GM12878 (cell line): Measurements from ENCODE around the gene SBK2. TPM values are rescaled to one million over a fixed set of nuclear protein-coding genes. Genes with fewer than 3 reads are reported as not detected.

ENCODE experiments used
- BHLHE40 ChIP-seq, 2 experiments: fragments of 450-650 bp in 1 of 2; IDR thresholded peaks; 2 replicates each; pipeline ENCODE4 v1.6.1; 2011 to 2017; ENCODE audit warnings: low read depth in 2 of 2, borderline replicate concordance in 1 of 2, improper control_type of control experiment in 1 of 2, low read length in 1 of 2, mild to moderate bottlenecking in 1 of 2
- BRCA1 ChIP-seq: IDR thresholded peaks from 2 replicates; pipeline ENCODE4 v1.6.1; 2011; ENCODE audit warnings: low read depth, low read length, improper control_type of control experiment
- CBX3 ChIP-seq: fragments of 200-600 bp; sonication (generic); IDR thresholded peaks from 2 replicates; pipeline ENCODE4 v1.6.1; 2016; ENCODE audit warnings: low read depth, borderline replicate concordance
- DPF2 ChIP-seq: fragments of 450-650 bp; IDR thresholded peaks from 2 replicates; pipeline ENCODE4 v1.6.1; 2017; ENCODE audit warnings: mild to moderate bottlenecking
- EED ChIP-seq: sonication (generic); IDR thresholded peaks from 2 replicates; pipeline ENCODE4 v1.6.1; 2016; ENCODE audit warnings: antibody characterized with exemption, low read depth
- ETV6 ChIP-seq, 2 experiments: fragments of 450-650 bp in 1 of 2; IDR thresholded peaks in 1 of 2; conservative IDR thresholded peaks in 1 of 2; 2 replicates each; pipeline ENCODE4 v1.6.1; 2014; ENCODE audit warnings: antibody characterized with exemption in 1 of 2, borderline replicate concordance in 1 of 2, low read depth in 1 of 2, mild to moderate bottlenecking in 1 of 2, moderate library complexity in 1 of 2
- IKZF2 ChIP-seq, 2 experiments: fragments of 450-650 bp; IDR thresholded peaks; 2 replicates each; pipeline ENCODE4 v1.6.1; 2017; ENCODE audit warnings: mild to moderate bottlenecking in 2 of 2, moderate library complexity in 2 of 2
- LARP7 ChIP-seq: fragments of 450-650 bp; IDR thresholded peaks from 2 replicates; pipeline ENCODE4 v1.6.1; 2017; ENCODE audit warnings: mild to moderate bottlenecking
- NBN ChIP-seq: fragments of 450-650 bp; IDR thresholded peaks from 2 replicates; pipeline ENCODE4 v1.6.1; 2016
- SMC3 ChIP-seq: IDR thresholded peaks from 2 replicates; pipeline ENCODE4 v1.6.1; 2011; ENCODE audit warnings: low read length, improper control_type of control experiment, borderline replicate concordance
- SP1 ChIP-seq: IDR thresholded peaks from one replicate; pipeline ENCODE4 v1.6.1; 2011; ENCODE audit warnings: low read depth, low read length
- TCF3 ChIP-seq: IDR thresholded peaks from 2 replicates; pipeline ENCODE4 v1.6.1; 2012; ENCODE audit warnings: low read depth, mild to moderate bottlenecking, low read length, borderline replicate concordance; ENCODE audit not compliant: insufficient read depth
- ZBTB33 ChIP-seq: fragments of 450-650 bp; IDR thresholded peaks from 2 replicates; pipeline ENCODE4 v1.6.1; 2017; ENCODE audit warnings: mild to moderate bottlenecking
- polyA plus RNA-seq, 11 experiments: library from polyadenylated mRNA; depleted of rRNA in 4 of 11; unstranded in 6 of 11; stranded (reverse) in 5 of 11; fragments of >200 nt; fragmentation: Nextera tagmentation in 4 of 11; fragmentation: Illumina TruSeq in 1 of 11; extraction: Ambion mirVana in 4 of 11; extraction: Trizol in 1 of 11; gene quantifications; 1 replicate in 1 of 11; 2 replicates in 10 of 11; pipeline versions ENCODE4 v1.2.1 to v1.2.3, GENCODE V29; 2011 to 2016; ENCODE audit warnings: inconsistent platforms in 2 of 11, missing spikeins in 2 of 11, low read depth in 1 of 11
- total RNA-seq, 4 experiments: library from RNA; depleted of rRNA in 3 of 4; stranded (reverse); fragments of >200 nt in 3 of 4; fragmentation: Illumina TruSeq in 1 of 4; extraction: Trizol in 1 of 4; gene quantifications; 2 replicates each; pipeline versions ENCODE4 v1.2.1 to v1.2.3, GENCODE V29; 2013 to 2021
- TF ChIP-seq, protein P1 (sequence below): fragments of 150-350 bp; IDR thresholded peaks from 2 replicates; pipeline ENCODE4 v1.6.1; 2016; ENCODE audit warnings: low read depth, low read length
- TF ChIP-seq, protein P2 (sequence below): fragments of 450-650 bp; formaldehyde crosslinking; IDR thresholded peaks from 2 replicates; pipeline ENCODE4 v1.4.0; 2022; ENCODE audit warnings: mild to moderate bottlenecking, moderate library complexity
- TF ChIP-seq, protein P3 (sequence below): fragments of 450-650 bp; IDR thresholded peaks from 2 replicates; pipeline ENCODE4 v1.6.1; 2017; ENCODE audit warnings: mild to moderate bottlenecking, moderate library complexity

The SBK2 gene
- total and polyA plus RNA-seq, 10 of the 15 experiments (the other 5 are each of a cell fraction or from before 2014, with no cell fraction given): not detected

DNA sequence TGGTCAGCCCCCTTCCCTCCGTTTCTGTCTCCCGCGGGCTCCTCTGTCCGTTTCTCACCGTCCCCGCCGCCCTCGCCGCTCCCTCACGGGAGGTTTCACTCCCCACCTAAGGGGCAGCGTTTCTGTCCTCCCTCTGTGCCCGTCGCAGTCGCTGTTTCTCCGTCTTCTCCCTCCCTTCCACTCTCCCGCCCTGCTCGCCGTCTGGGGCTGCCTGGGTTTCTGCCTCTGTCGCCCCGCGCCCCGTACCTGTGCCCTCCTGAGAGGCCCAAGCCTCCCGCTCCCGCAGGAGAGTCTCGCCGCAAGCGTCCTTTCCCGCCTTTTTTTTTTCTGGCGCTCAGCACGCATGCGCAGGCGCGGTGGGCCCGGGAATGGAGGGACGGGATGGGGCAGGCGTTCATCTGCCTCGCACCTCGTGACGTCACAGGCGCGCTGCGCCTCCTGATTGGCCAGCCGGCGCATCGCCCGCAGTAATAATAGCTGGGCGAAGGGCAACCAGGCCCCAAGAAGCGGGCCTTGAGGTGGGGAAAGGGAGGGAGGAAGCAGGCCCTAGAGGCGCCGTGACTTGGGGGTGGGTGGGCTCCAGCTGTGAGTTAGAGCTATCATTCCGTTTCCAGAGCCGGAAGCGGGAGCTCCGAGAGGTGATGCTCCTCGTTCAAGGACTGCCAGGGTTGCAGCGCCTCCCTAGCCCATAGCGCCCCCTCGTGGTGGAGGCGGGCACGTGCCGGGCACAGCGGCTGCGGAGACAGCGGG lies 33.3 kb downstream of the SBK2 start (continued):
- TF ChIP-seq, protein P1, sequence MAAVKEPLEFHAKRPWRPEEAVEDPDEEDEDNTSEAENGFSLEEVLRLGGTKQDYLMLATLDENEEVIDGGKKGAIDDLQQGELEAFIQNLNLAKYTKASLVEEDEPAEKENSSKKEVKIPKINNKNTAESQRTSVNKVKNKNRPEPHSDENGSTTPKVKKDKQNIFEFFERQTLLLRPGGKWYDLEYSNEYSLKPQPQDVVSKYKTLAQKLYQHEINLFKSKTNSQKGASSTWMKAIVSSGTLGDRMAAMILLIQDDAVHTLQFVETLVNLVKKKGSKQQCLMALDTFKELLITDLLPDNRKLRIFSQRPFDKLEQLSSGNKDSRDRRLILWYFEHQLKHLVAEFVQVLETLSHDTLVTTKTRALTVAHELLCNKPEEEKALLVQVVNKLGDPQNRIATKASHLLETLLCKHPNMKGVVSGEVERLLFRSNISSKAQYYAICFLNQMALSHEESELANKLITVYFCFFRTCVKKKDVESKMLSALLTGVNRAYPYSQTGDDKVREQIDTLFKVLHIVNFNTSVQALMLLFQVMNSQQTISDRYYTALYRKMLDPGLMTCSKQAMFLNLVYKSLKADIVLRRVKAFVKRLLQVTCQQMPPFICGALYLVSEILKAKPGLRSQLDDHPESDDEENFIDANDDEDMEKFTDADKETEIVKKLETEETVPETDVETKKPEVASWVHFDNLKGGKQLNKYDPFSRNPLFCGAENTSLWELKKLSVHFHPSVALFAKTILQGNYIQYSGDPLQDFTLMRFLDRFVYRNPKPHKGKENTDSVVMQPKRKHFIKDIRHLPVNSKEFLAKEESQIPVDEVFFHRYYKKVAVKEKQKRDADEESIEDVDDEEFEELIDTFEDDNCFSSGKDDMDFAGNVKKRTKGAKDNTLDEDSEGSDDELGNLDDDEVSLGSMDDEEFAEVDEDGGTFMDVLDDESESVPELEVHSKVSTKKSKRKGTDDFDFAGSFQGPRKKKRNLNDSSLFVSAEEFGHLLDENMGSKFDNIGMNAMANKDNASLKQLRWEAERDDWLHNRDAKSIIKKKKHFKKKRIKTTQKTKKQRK: no peak
- TF ChIP-seq IKZF2 (IDR thresholded peaks at IDR 0.05) (peak; percentile 23 to 31; a peak in 2 of 4 replicates), LARP7 (peak; percentile 50; the same call in 1 of the 2 replicates), BHLHE40 (IDR thresholded peaks at IDR 0.05; ENCODE audit: borderline replicate concordance in 1 of 2, low read depth in 2 of 2, low read length in 1 of 2) (peak; percentile 90 to 98), CBX3 (no peak), ETV6 (conservative IDR thresholded peaks at IDR 0.05 in 1 of 2, IDR thresholded peaks at IDR 0.05 in 1 of 2; ENCODE audit: borderline replicate concordance in 1 of 2, low read depth in 1 of 2) (no peak), NBN (peak; percentile 100), DPF2 (0 out of 2 replicates have a peak, but pooled peaks have one; percentile 39), SMC3 (peak; percentile 70), ZBTB33 (peak; percentile 80; the same call in 1 of the 2 replicates), BRCA1 (peak; percentile 50; the same call in 1 of the 2 replicates), SP1 (peak; percentile 71), EED (peak; percentile 48), TCF3 (no peak)
- TF ChIP-seq, protein P2, sequence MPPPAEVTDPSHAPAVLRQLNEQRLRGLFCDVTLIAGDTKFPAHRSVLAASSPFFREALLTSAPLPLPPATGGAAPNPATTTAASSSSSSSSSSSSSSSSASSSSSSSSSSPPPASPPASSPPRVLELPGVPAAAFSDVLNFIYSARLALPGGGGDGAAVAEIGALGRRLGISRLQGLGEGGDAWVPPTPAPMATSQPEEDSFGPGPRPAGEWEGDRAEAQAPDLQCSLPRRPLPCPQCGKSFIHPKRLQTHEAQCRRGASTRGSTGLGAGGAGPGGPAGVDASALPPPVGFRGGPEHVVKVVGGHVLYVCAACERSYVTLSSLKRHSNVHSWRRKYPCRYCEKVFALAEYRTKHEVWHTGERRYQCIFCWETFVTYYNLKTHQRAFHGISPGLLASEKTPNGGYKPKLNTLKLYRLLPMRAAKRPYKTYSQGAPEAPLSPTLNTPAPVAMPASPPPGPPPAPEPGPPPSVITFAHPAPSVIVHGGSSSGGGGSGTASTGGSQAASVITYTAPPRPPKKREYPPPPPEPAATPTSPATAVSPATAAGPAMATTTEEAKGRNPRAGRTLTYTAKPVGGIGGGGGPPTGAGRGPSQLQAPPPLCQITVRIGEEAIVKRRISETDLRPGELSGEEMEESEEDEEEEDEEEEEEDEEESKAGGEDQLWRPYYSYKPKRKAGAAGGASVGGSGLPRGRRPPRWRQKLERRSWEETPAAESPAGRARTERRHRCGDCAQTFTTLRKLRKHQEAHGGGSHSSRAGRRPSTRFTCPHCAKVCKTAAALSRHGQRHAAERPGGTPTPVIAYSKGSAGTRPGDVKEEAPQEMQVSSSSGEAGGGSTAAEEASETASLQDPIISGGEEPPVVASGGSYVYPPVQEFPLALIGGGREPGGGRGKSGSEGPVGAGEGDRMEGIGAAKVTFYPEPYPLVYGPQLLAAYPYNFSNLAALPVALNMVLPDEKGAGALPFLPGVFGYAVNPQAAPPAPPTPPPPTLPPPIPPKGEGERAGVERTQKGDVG: no peak
- TF ChIP-seq, protein P3, sequence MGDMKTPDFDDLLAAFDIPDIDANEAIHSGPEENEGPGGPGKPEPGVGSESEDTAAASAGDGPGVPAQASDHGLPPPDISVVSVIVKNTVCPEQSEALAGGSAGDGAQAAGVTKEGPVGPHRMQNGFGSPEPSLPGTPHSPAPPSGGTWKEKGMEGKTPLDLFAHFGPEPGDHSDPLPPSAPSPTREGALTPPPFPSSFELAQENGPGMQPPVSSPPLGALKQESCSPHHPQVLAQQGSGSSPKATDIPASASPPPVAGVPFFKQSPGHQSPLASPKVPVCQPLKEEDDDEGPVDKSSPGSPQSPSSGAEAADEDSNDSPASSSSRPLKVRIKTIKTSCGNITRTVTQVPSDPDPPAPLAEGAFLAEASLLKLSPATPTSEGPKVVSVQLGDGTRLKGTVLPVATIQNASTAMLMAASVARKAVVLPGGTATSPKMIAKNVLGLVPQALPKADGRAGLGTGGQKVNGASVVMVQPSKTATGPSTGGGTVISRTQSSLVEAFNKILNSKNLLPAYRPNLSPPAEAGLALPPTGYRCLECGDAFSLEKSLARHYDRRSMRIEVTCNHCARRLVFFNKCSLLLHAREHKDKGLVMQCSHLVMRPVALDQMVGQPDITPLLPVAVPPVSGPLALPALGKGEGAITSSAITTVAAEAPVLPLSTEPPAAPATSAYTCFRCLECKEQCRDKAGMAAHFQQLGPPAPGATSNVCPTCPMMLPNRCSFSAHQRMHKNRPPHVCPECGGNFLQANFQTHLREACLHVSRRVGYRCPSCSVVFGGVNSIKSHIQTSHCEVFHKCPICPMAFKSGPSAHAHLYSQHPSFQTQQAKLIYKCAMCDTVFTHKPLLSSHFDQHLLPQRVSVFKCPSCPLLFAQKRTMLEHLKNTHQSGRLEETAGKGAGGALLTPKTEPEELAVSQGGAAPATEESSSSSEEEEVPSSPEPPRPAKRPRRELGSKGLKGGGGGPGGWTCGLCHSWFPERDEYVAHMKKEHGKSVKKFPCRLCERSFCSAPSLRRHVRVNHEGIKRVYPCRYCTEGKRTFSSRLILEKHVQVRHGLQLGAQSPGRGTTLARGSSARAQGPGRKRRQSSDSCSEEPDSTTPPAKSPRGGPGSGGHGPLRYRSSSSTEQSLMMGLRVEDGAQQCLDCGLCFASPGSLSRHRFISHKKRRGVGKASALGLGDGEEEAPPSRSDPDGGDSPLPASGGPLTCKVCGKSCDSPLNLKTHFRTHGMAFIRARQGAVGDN: peak; percentile 12; the same call in 1 of the 2 replicates
